Lower leg skin (tissue), 3 donors: ENCODE data around the gene PIF1.

Source experiments
- POLR2A ChIP-seq, 2 donors: fragments of 450-650 bp; IDR thresholded peaks; one replicate each; pipeline ENCODE4 v1.6.1; 2016 to 2017; ENCODE audit warnings: antibody characterized with exemption in 2 of 2, mild to moderate bottlenecking in 1 of 2, moderate library complexity in 1 of 2
- TF ChIP-seq, protein P1 (sequence below), 3 donors: fragments of 450-650 bp; IDR thresholded peaks; one replicate each; pipeline ENCODE4 v1.5.1; 2016; ENCODE audit warnings: antibody characterized with exemption in 3 of 3, mild to moderate bottlenecking in 3 of 3, moderate library complexity in 2 of 3

DNA sequence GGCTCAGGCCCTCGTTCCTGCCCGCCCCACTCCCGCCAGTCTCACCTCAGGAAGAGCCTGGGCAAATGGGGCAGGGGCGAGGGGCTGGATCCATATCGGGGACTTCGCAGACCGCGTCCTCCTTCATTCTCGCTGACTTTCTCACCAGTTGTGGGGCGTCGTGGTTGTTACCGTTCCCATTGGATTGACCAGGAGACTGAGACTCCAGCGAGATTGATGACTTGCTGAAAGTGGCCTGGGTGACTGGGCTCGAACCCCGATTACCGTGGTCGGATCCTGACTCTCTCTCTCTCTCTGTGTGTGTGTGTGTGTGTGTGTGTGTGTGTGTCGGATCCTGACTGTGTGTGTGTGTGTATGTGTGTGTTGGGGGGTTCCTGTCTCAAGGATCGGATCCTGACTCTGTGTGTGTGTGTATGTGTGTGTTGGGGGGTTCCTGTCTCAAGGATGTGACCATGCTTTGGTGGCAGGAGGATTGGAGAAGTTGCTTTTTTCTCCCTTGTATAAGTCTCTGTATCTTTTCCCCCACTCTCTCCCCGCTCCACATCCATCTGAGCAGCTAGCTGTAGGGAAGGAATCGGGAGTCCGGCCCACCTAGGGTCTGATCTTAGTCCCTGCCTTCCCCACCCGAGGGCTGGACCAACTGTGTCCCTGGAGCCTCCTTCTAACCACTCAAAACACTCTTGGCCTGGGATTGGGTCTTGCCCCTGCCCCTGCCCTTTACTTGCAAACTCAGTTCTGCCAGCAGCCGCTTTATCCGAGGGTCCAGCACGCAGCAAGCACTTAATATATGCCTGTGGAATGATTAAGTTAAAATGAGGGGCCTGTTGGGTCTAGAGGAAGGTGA is 16.9 kb upstream of the PIF1 start:
- TF ChIP-seq POLR2A (IDR thresholded peaks at IDR 0.05), result no peak
- TF ChIP-seq, protein P1, sequence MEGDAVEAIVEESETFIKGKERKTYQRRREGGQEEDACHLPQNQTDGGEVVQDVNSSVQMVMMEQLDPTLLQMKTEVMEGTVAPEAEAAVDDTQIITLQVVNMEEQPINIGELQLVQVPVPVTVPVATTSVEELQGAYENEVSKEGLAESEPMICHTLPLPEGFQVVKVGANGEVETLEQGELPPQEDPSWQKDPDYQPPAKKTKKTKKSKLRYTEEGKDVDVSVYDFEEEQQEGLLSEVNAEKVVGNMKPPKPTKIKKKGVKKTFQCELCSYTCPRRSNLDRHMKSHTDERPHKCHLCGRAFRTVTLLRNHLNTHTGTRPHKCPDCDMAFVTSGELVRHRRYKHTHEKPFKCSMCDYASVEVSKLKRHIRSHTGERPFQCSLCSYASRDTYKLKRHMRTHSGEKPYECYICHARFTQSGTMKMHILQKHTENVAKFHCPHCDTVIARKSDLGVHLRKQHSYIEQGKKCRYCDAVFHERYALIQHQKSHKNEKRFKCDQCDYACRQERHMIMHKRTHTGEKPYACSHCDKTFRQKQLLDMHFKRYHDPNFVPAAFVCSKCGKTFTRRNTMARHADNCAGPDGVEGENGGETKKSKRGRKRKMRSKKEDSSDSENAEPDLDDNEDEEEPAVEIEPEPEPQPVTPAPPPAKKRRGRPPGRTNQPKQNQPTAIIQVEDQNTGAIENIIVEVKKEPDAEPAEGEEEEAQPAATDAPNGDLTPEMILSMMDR (IDR thresholded peaks at IDR 0.05), result no peak
